IMR-90 (cell line): ENCODE measurements around the gene LRIT1. TPM values are rescaled to one million over a fixed set of nuclear protein-coding genes. Genes with fewer than 3 reads are reported as not detected.

Source experiments
- ATAC-seq: fragments of 200-7000 bp; cut with Tn5 transposase; 2 replicates; pipeline ENCODE4 v1.9.1; 2020; ENCODE audit warnings: low read depth, mild to moderate bottlenecking, moderate library complexity
- BruUV-seq: library from RNA; stranded (reverse); fragments of 400-500 nt; replicated peaks from 2 replicates; lab custom pipeline; 2021; lab: Mats Ljungman, UMichigan
- CTCF ChIA-PET: fragments of 300-600 bp; formaldehyde crosslinking; extraction: SDS; loops from one replicate; lab custom pipeline; 2021; ENCODE audit warnings: antibody characterized with exemption; lab: Yijun Ruan, JAX
- POLR2A ChIA-PET: fragments of 300-600 bp; sonication (Branson Sonifier 250); formaldehyde crosslinking; loops from one replicate; lab custom pipeline; 2022; ENCODE audit warnings: antibody characterized with exemption; ENCODE audit not compliant: unreplicated experiment; lab: Charles Lee
- DNase-seq: peaks from one replicate; pipeline ENCODE4 v3.0.0; 2013
- H2AFZ ChIP-seq: replicated peaks from 2 replicates; pipeline ENCODE3; 2013; ENCODE audit warnings: low read length, mild to moderate bottlenecking; ENCODE audit not compliant: poor library complexity
- H2AK5ac ChIP-seq: 2 replicates; pipeline ENCODE4 v1.6.1; 2013; ENCODE audit warnings: low read depth, low read length, inconsistent platforms
- H2AK9ac ChIP-seq: replicated peaks from 2 replicates; pipeline ENCODE3; 2013; ENCODE audit warnings: mild to moderate bottlenecking, low read depth, low read length, moderate library complexity; ENCODE audit not compliant: poor library complexity
- H2BK120ac ChIP-seq: 2 replicates; pipeline ENCODE4 v1.6.1; 2013; ENCODE audit warnings: low read depth, low read length, inconsistent platforms
- H2BK15ac ChIP-seq: 3 replicates; pipeline ENCODE4 v1.6.1; 2013; ENCODE audit warnings: low read depth, low read length, inconsistent platforms
- H2BK20ac ChIP-seq: 2 replicates; pipeline ENCODE4 v1.6.1; 2013; ENCODE audit warnings: low read depth, mild to moderate bottlenecking, inconsistent platforms, low read length, moderate library complexity
- H2BK5ac ChIP-seq: 2 replicates; pipeline ENCODE4 v1.6.1; 2013; ENCODE audit warnings: mild to moderate bottlenecking, low read depth, low read length, inconsistent platforms; ENCODE audit not compliant: poor library complexity, severe bottlenecking
- H3K14ac ChIP-seq: replicated peaks from 2 replicates; pipeline ENCODE4 v1.6.1; 2013; ENCODE audit warnings: low read depth, low read length, inconsistent platforms
- H3K18ac ChIP-seq: 2 replicates; pipeline ENCODE4 v1.6.1; 2013; ENCODE audit warnings: low read depth, low read length, control low read depth
- H3K23ac ChIP-seq: 2 replicates; pipeline ENCODE4 v1.6.1; 2013; ENCODE audit warnings: low read depth, low read length, inconsistent platforms
- H3K27ac ChIP-seq: 2 replicates; pipeline ENCODE4 v1.5.1; 2013; ENCODE audit warnings: mild to moderate bottlenecking, control low read depth, low read length; ENCODE audit not compliant: insufficient read depth
- H3K27me3 ChIP-seq: 2 replicates; pipeline ENCODE4 v1.6.1; 2013; ENCODE audit warnings: low read length; ENCODE audit not compliant: control insufficient read depth, insufficient read depth
- H3K36me3 ChIP-seq: 2 replicates; pipeline ENCODE4 v1.6.1; 2013; ENCODE audit warnings: low read length, mixed read lengths; ENCODE audit not compliant: control insufficient read depth, insufficient read depth
- H3K4ac ChIP-seq: 2 replicates; pipeline ENCODE4 v1.6.1; 2013; ENCODE audit warnings: low read depth, low read length, inconsistent platforms
- H3K4me1 ChIP-seq: 2 replicates; pipeline ENCODE4 v1.6.1; 2013; ENCODE audit warnings: low read length, mixed read lengths; ENCODE audit not compliant: control insufficient read depth, insufficient read depth
- H3K4me2 ChIP-seq: 2 replicates; pipeline ENCODE4 v1.6.1; 2013; ENCODE audit warnings: low read depth, mild to moderate bottlenecking, control low read depth, low read length, moderate library complexity
- H3K4me3 ChIP-seq: 2 replicates; pipeline ENCODE4 v1.5.1; 2013; ENCODE audit warnings: low read depth, mild to moderate bottlenecking, control low read depth, low read length, moderate library complexity; ENCODE audit not compliant: insufficient read depth
- H3K56ac ChIP-seq: 2 replicates; pipeline ENCODE4 v1.6.1; 2013; ENCODE audit warnings: low read length, inconsistent platforms; ENCODE audit not compliant: insufficient read depth; ENCODE audit errors: extremely low read depth
- H3K79me1 ChIP-seq, 2 experiments: 2 replicates each; pipeline ENCODE4 v1.6.1; 2013; ENCODE audit warnings: low read length in 2 of 2, inconsistent platforms in 1 of 2, low read depth in 1 of 2
- H3K9ac ChIP-seq: 2 replicates; pipeline ENCODE4 v1.6.1; 2013; ENCODE audit warnings: low read depth, low read length, control low read depth
- H3K9me1 ChIP-seq: 2 replicates; pipeline ENCODE4 v1.6.1; 2013; ENCODE audit warnings: low read length, inconsistent platforms; ENCODE audit not compliant: insufficient read depth
- H3K9me3 ChIP-seq: 2 replicates; pipeline ENCODE4 v1.6.1; 2013; ENCODE audit warnings: low read length; ENCODE audit not compliant: control insufficient read depth, insufficient read depth
- H4K20me1 ChIP-seq: 2 replicates; pipeline ENCODE4 v1.6.1; 2013; ENCODE audit warnings: low read length, inconsistent platforms; ENCODE audit not compliant: insufficient read depth
- H4K5ac ChIP-seq: 2 replicates; pipeline ENCODE4 v1.6.1; 2013; ENCODE audit warnings: mild to moderate bottlenecking, low read depth, low read length, control low read depth
- H4K8ac ChIP-seq, 2 experiments: 2 replicates each; pipeline ENCODE4 v1.6.1; 2013; ENCODE audit warnings: low read depth in 2 of 2, low read length in 2 of 2, control low read depth in 1 of 2, inconsistent platforms in 1 of 2
- H4K91ac ChIP-seq: 2 replicates; pipeline ENCODE4 v1.6.1; 2013; ENCODE audit warnings: low read depth, low read length, inconsistent platforms; ENCODE audit not compliant: insufficient read depth
- BHLHE40 ChIP-seq: fragments of 150-350 bp; IDR thresholded peaks from 2 replicates; pipeline ENCODE4 v1.6.1; 2016; ENCODE audit warnings: mild to moderate bottlenecking, low read depth, low read length
- CEBPB ChIP-seq: IDR thresholded peaks from 2 replicates; pipeline ENCODE4 v1.6.1; 2012; ENCODE audit warnings: low read depth, low read length, improper control_type of control experiment
- CHD1 ChIP-seq: IDR thresholded peaks from 2 replicates; pipeline ENCODE4 v1.6.1; 2012; ENCODE audit warnings: low read depth, low read length, improper control_type of control experiment
- MAZ ChIP-seq: IDR thresholded peaks from 2 replicates; pipeline ENCODE4 v1.6.1; 2012; ENCODE audit warnings: low read depth, mild to moderate bottlenecking, low read length, improper control_type of control experiment, moderate library complexity, borderline replicate concordance
- MXI1 ChIP-seq: IDR thresholded peaks from 2 replicates; pipeline ENCODE4 v1.6.1; 2012; ENCODE audit warnings: low read depth, mild to moderate bottlenecking, low read length, moderate library complexity, borderline replicate concordance
- NFE2L2 ChIP-seq: fragments of 150-350 bp; IDR thresholded peaks from 2 replicates; pipeline ENCODE4 v1.6.1; 2016; ENCODE audit warnings: low read depth, mild to moderate bottlenecking, low read length
- POLR2A ChIP-seq: IDR thresholded peaks from 2 replicates; pipeline ENCODE4 v1.6.1; 2012; ENCODE audit warnings: mild to moderate bottlenecking, low read depth, low read length
- RAD21 ChIP-seq: IDR thresholded peaks from 2 replicates; pipeline ENCODE4 v1.6.1; 2012; ENCODE audit warnings: low read length, improper control_type of control experiment
- RCOR1 ChIP-seq: IDR thresholded peaks from 2 replicates; pipeline ENCODE4 v1.6.1; 2012; ENCODE audit warnings: mild to moderate bottlenecking, low read length, improper control_type of control experiment; ENCODE audit not compliant: insufficient replicate concordance
- RFX5 ChIP-seq: IDR thresholded peaks from 2 replicates; pipeline ENCODE4 v1.8.0; 2012; ENCODE audit warnings: low read depth, mild to moderate bottlenecking, low read length, moderate library complexity
- SMC3 ChIP-seq: fragments of 150-350 bp; IDR thresholded peaks from 2 replicates; pipeline ENCODE4 v1.6.1; 2016; ENCODE audit warnings: low read depth, mild to moderate bottlenecking, antibody characterized with exemption, low read length, moderate library complexity
- WGBS, 2 experiments: methylation state at CpG; one replicate each; pipeline versions ENCODE4 v1.1.5 to v1.1.7; 2013; ENCODE audit warnings: missing lambda C conversion rate in 2 of 2; ENCODE audit not compliant: insufficient read length in 1 of 2; ENCODE audit errors: extremely low coverage in 2 of 2; 5-methylcytosine and 5-hydroxymethylcytosine counted together
- dilution Hi-C: fragments of 300-500 bp; cut with HindIII; formaldehyde crosslinking; loops from one replicate; pipeline ENCODE4 v1.14.3; 2018; ENCODE audit warnings: low sequenced_read_pairs; ENCODE audit not compliant: unreplicated experiment
- in situ Hi-C: fragments of 300-500 bp; cut with MboI; formaldehyde crosslinking; loops from 3 replicates; pipeline ENCODE4 v1.14.3; 2019; ENCODE audit warnings: low sequenced_read_pairs, inconsistent platforms, mixed read lengths
- intact Hi-C: fragments of 100-400 bp; cut with micrococcal nuclease; formaldehyde crosslinking; loops from 2 replicates; pipeline ENCODE4 v1.10.0; 2022
- polyA plus RNA-seq, 3 experiments: library from polyadenylated mRNA; depleted of rRNA; stranded (reverse); fragments of >200 nt; gene quantifications; 2 replicates each; pipeline ENCODE4 v1.2.3, GENCODE V29; 2012; ENCODE audit warnings: low replicate concordance in 1 of 3
- total RNA-seq: library from RNA; depleted of rRNA; stranded (reverse); fragments of >200 nt; gene quantifications from 2 replicates; pipeline ENCODE4 v1.2.3, GENCODE V29; 2012
- TF ChIP-seq, protein P1 (sequence below): fragments of 150-350 bp; IDR thresholded peaks from 2 replicates; pipeline ENCODE4 v1.6.1; 2016; ENCODE audit warnings: low read depth, mild to moderate bottlenecking, low read length, moderate library complexity, borderline replicate concordance
- TF ChIP-seq, protein P2 (sequence below): fragments of 150-350 bp; IDR thresholded peaks from 2 replicates; pipeline ENCODE4 v1.6.1; 2017; ENCODE audit warnings: mild to moderate bottlenecking, antibody characterized with exemption, low read length, low read depth
- TF ChIP-seq, protein P3 (sequence below): conservative IDR thresholded peaks from 2 replicates; pipeline ENCODE4 v1.5.1; 2012; ENCODE audit warnings: mild to moderate bottlenecking, low read depth, low read length, improper control_type of control experiment

LRIT1 gene
- total and polyA plus RNA-seq, 2 of the 4 experiments (the other 2 are of a cell fraction) = not detected

DNA sequence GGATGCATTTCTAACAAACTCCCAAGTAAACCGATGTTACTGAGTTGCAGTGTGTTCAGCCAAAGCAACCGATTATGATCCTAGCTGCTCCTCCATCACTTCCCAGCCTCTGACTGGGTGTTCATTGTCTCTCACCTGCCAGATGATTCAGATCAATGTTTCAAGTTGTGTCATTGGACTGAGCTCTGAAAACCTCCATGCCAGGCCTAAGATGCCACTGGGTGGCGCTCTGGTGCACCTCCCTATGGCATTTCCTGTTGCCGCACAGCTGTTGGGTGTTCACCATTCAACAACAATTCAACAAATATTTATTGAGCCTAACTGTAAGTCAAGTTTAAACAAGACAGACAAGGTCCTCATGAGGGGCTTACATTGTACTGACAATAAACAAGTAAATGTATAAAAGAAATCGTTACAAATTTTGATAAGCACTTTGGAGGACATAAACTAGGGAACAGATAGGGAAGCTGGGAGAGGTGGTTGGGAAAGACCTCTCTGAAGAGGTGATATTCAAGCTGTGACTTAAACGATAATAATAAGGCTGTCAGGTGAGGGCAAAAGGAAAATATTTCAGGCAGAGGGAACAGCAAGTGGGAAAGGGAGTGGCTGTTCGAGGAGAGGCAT, 26.3 kb upstream of the LRIT1 start:
- Histone ChIP-seq H3K9ac (no peak overlapping the region), H2BK5ac (peak overlapping the region; percentile 10), H3K4me1 (peaks cover 2% of the 10 kb centered on the region; the same call in 1 of the 2 replicates), H3K23ac (no peak overlapping the region), H3K36me3 (no peaks in the 10 kb centered on the region), H3K56ac (no peak overlapping the region), H3K18ac (peak overlapping the region; percentile 9; the same call in 1 of the 2 replicates), H4K20me1 (no peaks in the 10 kb centered on the region), H2AFZ (peak overlapping the region; percentile 53), H2BK20ac (peak overlapping the region; percentile 79; the same call in 1 of the 2 replicates), H3K4me3 (no peak overlapping the region), H2AK9ac (no peak overlapping the region), H3K27me3 (no peaks in the 10 kb centered on the region), H4K91ac (peak overlapping the region; percentile 37), H3K4ac (peak overlapping the region; percentile 43; the same call in 1 of the 2 replicates), H2BK15ac (no peak overlapping the region), H4K5ac (no peak overlapping the region), H3K9me1 (no peaks in the 10 kb centered on the region; the same call in 1 of the 2 replicates), H3K9me3 (no peaks in the 10 kb centered on the region), H3K27ac (no peak overlapping the region), H3K4me2 (no peak overlapping the region), H2AK5ac (peak overlapping the region; percentile 61), H3K79me1 (no peaks in the 10 kb centered on the region), H4K8ac (peak overlapping the region in 1 of 2 experiments; percentile 20; a peak in 1 of 4 replicates), H3K14ac (no peak overlapping the region), H2BK120ac (peak overlapping the region; percentile 69; the same call in 1 of the 2 replicates)
- peak; percentile 67 for DNase-seq
- BruUV-seq = no TSS peak
- 41% methylated on average over 4 of the region's 7 CpGs; no CpG with 5 or more reads in 1 of the 2 experiments for WGBS, 2 experiments
- ChIA-PET CTCF (interaction anchor here (0.6 to 5.4 kb wide), 7 partner anchors 11 to 273 kb away, joined by 3 to 54 read pairs (median 3); no protein-coding TSS in a partner anchor), POLR2A (no interaction called here)
- 0 out of 2 replicates have a peak, but pooled peaks have one; percentile 31 for ATAC-seq
- in situ Hi-C loops (loop anchor here (5.0 to 10.0 kb wide), 2 partner anchors 97 to 265 kb away; no protein-coding TSS in a partner anchor), intact Hi-C loops (loop anchor here (5.0 kb wide), 1 partner anchor 60 kb away; the partner anchor contains the start of gene CCSER2), dilution Hi-C loops (no loop called here)
- TF ChIP-seq, protein P1, sequence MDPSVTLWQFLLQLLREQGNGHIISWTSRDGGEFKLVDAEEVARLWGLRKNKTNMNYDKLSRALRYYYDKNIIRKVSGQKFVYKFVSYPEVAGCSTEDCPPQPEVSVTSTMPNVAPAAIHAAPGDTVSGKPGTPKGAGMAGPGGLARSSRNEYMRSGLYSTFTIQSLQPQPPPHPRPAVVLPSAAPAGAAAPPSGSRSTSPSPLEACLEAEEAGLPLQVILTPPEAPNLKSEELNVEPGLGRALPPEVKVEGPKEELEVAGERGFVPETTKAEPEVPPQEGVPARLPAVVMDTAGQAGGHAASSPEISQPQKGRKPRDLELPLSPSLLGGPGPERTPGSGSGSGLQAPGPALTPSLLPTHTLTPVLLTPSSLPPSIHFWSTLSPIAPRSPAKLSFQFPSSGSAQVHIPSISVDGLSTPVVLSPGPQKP = no peak
- TF ChIP-seq RFX5 (no peak), RCOR1 (peak; percentile 58), MXI1 (no peak), CEBPB (peak; percentile 40; the same call in 1 of the 2 replicates), BHLHE40 (0 out of 2 replicates have a peak, but pooled peaks have one; percentile 16), CHD1 (no peak), NFE2L2 (no peak), SMC3 (peak; percentile 77), POLR2A (no peak), RAD21 (peak; percentile 79), MAZ (no peak)
- TF ChIP-seq, protein P2, sequence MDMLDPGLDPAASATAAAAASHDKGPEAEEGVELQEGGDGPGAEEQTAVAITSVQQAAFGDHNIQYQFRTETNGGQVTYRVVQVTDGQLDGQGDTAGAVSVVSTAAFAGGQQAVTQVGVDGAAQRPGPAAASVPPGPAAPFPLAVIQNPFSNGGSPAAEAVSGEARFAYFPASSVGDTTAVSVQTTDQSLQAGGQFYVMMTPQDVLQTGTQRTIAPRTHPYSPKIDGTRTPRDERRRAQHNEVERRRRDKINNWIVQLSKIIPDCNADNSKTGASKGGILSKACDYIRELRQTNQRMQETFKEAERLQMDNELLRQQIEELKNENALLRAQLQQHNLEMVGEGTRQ = no peak
- TF ChIP-seq, protein P3, sequence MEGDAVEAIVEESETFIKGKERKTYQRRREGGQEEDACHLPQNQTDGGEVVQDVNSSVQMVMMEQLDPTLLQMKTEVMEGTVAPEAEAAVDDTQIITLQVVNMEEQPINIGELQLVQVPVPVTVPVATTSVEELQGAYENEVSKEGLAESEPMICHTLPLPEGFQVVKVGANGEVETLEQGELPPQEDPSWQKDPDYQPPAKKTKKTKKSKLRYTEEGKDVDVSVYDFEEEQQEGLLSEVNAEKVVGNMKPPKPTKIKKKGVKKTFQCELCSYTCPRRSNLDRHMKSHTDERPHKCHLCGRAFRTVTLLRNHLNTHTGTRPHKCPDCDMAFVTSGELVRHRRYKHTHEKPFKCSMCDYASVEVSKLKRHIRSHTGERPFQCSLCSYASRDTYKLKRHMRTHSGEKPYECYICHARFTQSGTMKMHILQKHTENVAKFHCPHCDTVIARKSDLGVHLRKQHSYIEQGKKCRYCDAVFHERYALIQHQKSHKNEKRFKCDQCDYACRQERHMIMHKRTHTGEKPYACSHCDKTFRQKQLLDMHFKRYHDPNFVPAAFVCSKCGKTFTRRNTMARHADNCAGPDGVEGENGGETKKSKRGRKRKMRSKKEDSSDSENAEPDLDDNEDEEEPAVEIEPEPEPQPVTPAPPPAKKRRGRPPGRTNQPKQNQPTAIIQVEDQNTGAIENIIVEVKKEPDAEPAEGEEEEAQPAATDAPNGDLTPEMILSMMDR = peak; percentile 76
